Endothelial cell of umbilical vein (primary cell): ENCODE data around the gene SLC25A43.

Experiments used
- CTCF ChIP-seq, 2 donors: IDR thresholded peaks; 1 replicate in 1 of 2; 2 replicates in 1 of 2; pipeline ENCODE4 v1.5.1; 2011; ENCODE audit warnings: low read length in 2 of 2, mild to moderate bottlenecking in 2 of 2, moderate library complexity in 2 of 2, control low read depth in 1 of 2, inconsistent platforms in 1 of 2, low read depth in 1 of 2; ENCODE audit not compliant: insufficient read depth in 1 of 2; ENCODE audit errors: extremely low read depth in 1 of 2
- EZH2 ChIP-seq: IDR thresholded peaks from 2 replicates; pipeline ENCODE4 v1.6.1; 2012; ENCODE audit warnings: borderline replicate concordance, low read depth, mild to moderate bottlenecking, moderate library complexity, low read length, inconsistent platforms; ENCODE audit not compliant: severe bottlenecking
- GATA2 ChIP-seq: IDR thresholded peaks from 2 replicates; pipeline ENCODE4 v1.7.0; 2011; ENCODE audit warnings: low read depth, mild to moderate bottlenecking, moderate library complexity, mixed read lengths, low read length; ENCODE audit not compliant: insufficient read length, insufficient read depth
- JUN ChIP-seq: IDR thresholded peaks from 2 replicates; pipeline ENCODE4 v1.6.1; 2011; ENCODE audit warnings: borderline replicate concordance, low read depth; ENCODE audit not compliant: insufficient read length, insufficient read depth
- MAX ChIP-seq: IDR thresholded peaks from 2 replicates; pipeline ENCODE4 v1.6.1; 2011; ENCODE audit not compliant: insufficient read depth, insufficient read length
- MYC ChIP-seq: IDR thresholded peaks from one replicate; pipeline ENCODE4 v1.6.1; 2011; ENCODE audit warnings: mild to moderate bottlenecking, low read depth, low read length
- POLR2A ChIP-seq: IDR thresholded peaks from 2 replicates; pipeline ENCODE4 v1.6.1; 2012; ENCODE audit warnings: low read depth, mild to moderate bottlenecking, control low read depth, low read length
- POLR2AphosphoS5 ChIP-seq: IDR thresholded peaks from 2 replicates; pipeline ENCODE4 v1.6.1; 2012; ENCODE audit warnings: low read depth, mild to moderate bottlenecking, control low read depth, low read length, moderate library complexity; ENCODE audit not compliant: insufficient read depth

- no peak for TF ChIP-seq CTCF (IDR thresholded peaks at IDR 0.05; ENCODE audit: extremely low read depth in 1 of 2, insufficient read depth in 1 of 2, low read depth in 1 of 2, low read length in 2 of 2)
- no peak for TF ChIP-seq EZH2
- TF ChIP-seq POLR2AphosphoS5 = no peak
- no peak for TF ChIP-seq MYC
- no peak for TF ChIP-seq MAX
- no peak for TF ChIP-seq POLR2A
- no peak for TF ChIP-seq GATA2
- no peak for TF ChIP-seq JUN
These were observed 601 bp downstream of the SLC25A43 start for GRCh38 chrX:119399772-119400101.
